GM21381 (cell line): ENCODE measurements around the gene TRIL.
A peak's percentile ranks its signal among the peaks of the same experiment; 100 is the strongest.

Source experiments
- ATAC-seq: cut with Tn5 transposase; IDR thresholded peaks from one replicate; pipeline ENCODE4 v1.9.1; 2021; ENCODE audit warnings: mild to moderate bottlenecking, moderate library complexity; ENCODE audit not compliant: unreplicated experiment

Gene TRIL

DNA sequence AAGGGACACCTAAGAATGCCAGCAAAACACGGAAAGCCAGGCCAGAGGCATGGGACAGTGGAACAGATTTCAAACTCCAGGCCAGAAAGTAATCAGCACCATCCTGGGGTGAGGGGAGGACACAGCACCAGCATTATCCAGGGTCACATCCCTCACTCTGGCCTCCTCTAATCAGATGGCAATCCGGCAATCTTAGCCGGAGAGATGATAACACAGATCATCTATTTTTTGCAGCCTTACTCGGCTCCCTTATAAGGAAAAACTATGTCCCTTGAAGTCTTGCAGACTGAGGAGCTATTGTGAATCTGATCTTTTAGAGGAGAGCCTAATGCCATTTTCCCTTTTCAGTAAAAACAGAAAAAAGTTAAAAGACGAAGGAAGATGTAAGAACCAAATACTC, 16.5 kb downstream of the TRIL start:
- no peak for ATAC-seq

DNA sequence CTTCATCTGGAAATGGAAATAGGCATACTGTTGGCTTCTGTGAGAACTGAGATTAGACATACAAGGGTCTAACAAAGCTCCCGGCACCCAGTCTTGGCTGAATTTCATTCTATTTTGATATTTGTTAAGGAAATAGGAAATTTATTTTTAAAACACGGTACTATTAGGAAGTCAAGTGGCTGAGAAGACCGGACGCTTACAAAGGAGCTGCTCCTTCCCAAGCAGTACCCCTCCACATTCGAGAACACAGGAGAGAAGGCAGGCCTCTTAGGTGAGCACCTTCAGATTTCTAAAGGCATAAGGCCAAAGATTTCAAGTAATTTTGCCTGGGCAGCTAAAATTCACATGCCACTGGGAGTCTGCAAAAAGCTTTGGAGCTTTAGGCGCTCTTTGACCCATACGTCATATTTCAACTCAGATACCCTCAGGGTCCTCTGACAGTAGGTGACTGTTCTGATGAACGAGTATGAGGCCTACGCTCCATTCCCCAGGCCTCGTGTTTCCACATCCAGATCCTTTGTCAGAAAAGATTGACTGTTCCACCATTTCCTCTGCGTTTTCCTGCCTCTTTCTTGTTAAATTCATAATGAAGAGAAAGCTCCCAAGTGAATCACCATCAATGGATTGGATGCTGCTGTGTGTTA, 17.3 kb downstream of the TRIL start:
- no peak for ATAC-seq

DNA sequence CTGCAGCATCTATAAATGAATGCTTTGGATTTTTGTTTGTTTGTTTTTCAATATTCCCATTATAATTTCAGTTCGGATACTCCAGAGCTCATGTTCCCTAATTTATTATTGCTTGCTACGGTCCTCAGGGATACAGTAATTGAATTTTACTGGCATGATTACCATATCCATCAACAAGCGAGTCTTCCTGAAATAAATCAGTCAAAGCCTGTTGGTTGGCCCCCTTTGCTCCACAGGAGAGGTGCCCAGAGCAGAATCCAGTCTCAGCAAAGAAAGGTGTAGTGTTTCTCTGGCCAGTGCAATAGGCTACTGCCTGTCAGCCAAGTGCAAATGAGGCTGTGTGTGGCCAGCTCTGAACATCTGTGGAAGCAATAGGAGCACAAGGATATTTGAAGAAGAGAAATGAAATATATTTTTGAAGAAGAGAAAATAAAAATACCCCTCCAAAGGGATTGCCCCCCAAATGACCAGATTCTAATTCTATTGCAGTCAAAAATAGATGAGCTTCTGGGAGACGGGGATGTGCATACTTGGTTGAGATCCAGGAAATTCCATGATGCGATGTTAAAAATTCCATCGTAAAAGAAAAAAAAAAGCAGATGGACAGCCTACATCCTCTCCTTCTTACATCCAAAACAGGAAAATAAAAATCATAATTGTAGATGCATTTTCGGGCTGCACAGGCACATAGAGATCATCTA, 18.1 kb downstream of the TRIL start:
- ATAC-seq = no peak

GRCh38 chr7:28939367-28939766, 18.8 kb downstream of the TRIL start:
- no peak for ATAC-seq

DNA sequence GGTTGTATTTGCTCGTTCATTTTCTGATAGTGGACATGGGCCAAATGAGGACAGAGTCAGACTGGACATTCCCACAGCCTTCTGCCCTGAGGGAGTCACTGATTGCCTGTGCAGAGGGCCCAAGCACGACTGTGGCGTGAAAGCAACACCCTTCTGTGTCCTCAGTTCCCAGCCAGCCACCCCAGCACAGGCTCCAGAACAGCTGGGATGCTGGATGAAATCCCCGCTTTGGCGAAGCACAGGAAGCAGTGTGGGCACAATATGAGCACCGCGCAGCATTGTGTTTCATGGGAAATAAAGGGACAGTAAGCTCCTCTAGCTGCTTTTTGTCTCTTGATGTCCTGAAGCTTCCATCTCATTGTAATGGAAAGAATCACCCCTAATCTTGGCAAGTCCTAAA, 20.5 kb downstream of the TRIL start:
- no peak for ATAC-seq

DNA sequence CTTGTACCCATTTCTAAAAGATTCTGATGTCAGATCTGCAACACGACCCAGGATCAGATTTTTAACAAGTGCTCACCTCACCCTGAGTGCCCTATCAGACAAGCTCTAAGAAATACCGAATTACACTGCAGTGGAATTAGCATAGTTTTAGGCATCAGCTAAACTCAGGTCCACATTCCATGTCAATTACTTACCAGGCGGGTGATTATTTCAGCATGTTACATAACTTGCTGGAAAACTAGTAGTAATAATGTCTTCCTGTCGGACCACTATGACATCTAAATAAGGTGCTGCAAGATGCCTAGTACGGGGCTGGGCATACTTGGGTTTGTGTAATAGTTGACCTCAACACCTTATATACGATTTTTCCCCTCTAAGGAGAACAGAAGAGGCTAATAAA, 21.0 kb downstream of the TRIL start:
- ATAC-seq = no peak

- no peak for ATAC-seq
Observed at GRCh38 chr7:28933846-28934320, 24.2 kb downstream of the TRIL start.

GRCh38 chr7:28931565-28931964, 26.6 kb downstream of the TRIL start:
- no peak for ATAC-seq

GRCh38 chr7:28926871-28927597, 31.1 kb downstream of the TRIL start:
- peak; percentile 98 for ATAC-seq

GRCh38 chr7:28922624-28923331, 35.4 kb downstream of the TRIL start:
- ATAC-seq = no peak

DNA sequence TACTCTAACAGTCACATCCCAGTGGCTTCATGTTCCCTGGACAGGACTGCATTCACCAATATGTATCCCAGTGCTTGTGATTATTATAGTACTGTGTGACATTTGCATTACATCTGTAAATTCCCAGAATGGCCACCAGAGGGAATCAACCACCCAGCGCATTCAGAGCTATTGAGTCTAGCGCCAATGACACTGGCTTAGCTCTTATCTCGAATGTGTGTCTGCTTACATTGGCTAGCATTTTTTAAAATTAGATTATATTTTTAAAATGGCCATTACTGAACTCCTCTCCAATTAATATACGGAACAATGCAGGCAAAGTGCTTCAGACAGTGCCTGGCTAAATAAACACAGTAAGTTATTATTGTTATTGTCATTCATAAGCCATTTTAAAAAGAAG, 36.3 kb downstream of the TRIL start:
- ATAC-seq = peak; percentile 88

GRCh38 chr7:28920424-28920823, 37.7 kb downstream of the TRIL start:
- no peak for ATAC-seq

- no peak for ATAC-seq
Observed at GRCh38 chr7:28919510-28919909, 38.6 kb downstream of the TRIL start.

GRCh38 chr7:28908775-28909174, 49.4 kb downstream of the TRIL start:
- ATAC-seq = no peak

- no peak for ATAC-seq
Observed at GRCh38 chr7:28905464-28905863, 52.7 kb downstream of the TRIL start.

- no peak for ATAC-seq
Observed at GRCh38 chr7:28904578-28905048, 53.5 kb downstream of the TRIL start.

- no peak for ATAC-seq
Observed at GRCh38 chr7:28903730-28904577, 54.2 kb downstream of the TRIL start.
